HG03064 (cell line): ENCODE data around the gene KPNA2.
"Not testable (repeated sequence)": the region's sequence is repeated elsewhere in the genome, so short reads cannot be mapped to it uniquely, and the experiment has no call there.

Experiments used
- ATAC-seq: cut with Tn5 transposase; IDR thresholded peaks from one replicate; pipeline ENCODE4 v1.9.1; 2021; ENCODE audit warnings: low read depth; ENCODE audit not compliant: unreplicated experiment

KPNA2 gene

GRCh38 chr17:68054296-68054900 lies 18.9 kb downstream of the KPNA2 start:
- ATAC-seq, result no peak

DNA sequence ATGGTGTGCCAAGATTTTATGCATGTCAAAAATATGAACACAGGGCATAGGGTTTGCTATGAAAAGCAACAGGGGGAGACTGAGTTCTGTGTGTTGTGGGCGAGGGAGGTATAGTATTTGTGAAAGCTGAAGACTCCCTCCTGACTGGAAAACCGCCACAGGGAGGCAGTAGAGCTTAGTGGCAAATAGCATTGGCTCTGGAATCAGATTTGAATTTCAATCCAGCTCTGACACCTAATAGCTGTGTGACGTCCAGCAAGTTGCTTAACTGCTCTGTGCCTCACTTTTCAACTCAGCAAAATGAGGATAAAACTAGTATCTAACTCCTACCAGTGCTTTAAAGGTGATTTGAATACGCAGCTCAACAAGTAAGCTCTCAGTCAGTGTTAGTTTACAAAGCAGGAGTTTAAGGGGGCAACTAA lies 22.0 kb downstream of the KPNA2 start:
- no peak for ATAC-seq

DNA sequence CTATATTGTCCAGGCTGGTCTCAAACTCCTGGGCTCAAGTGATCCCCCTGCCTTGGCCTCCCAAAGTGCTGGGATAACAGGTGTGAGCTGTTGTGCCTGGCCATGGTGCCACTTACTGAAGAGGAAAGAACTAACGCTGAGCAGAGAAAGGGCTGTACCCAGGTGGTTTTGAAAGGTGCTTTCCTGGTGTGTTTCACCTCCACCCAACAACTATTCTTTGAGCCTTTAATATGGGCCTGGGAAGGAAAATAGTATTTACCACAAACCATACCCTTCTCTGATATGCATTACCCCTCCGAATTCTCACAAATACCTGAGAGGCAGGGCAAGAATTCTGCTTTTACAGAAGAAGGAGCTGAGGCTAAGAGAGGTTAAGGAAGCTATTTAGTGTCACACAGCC lies 24.8 kb downstream of the KPNA2 start:
- ATAC-seq, result no peak

DNA sequence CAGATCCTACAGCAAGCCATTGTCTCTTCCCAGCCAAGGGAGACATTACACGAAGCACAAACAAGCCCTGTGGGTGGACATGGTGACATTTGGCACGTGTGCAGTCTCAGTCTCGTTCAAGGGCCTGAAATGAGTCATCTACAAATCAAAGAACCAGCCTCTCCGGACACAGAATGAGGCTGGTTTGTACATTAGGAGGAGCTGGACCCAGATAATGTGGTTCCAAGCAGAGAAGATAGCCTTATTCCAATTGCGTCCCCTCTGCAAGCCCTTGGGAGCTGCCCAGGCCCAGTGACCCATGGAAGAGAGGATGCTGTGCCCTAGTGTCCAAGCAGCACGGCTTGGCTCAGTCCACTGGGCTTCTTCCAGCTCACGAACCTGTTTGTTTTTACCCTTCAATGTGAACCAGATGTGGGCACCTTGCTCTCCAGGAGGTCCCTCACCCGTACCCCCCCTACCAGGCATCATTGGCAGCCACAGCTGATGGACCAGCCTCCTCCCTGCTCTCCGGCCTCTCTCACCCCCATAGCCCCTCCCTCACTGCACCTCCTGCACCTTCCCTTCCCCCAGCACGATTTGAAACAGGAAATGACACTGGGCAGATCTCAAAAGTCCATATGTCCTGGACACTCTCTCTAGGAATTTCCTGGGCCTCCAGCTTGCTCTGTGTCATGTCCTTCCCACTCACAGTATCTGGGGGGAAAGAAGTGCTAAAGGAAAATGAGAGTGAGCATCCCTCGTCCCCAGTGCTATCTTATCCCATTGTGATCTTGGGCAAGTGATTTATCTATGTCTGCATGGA lies 26.2 kb downstream of the KPNA2 start:
- ATAC-seq, result no peak

DNA sequence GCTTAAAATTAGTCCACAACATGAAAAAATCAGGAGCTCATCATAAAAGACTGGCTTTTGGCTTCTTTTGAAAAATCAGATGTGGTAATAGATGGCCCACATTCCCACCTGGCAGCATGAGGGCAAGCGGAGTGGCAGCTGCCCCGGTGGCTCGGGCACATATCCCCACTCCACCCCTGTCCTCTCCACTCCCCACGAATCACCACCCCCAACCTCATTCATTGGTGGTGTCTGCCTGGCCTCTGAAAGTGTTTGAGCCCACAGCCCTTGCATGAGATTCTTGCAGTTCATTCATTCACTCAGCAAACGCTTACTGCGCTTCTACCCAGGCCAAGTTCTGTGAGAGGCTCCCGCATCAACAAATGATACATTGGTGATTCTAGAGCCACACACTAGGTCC lies 29.8 kb downstream of the KPNA2 start:
- ATAC-seq, result not testable (repeated sequence)

- not testable (repeated sequence) for ATAC-seq
Observed at GRCh38 chr17:68068512-68068911, 33.0 kb downstream of the KPNA2 start.

DNA sequence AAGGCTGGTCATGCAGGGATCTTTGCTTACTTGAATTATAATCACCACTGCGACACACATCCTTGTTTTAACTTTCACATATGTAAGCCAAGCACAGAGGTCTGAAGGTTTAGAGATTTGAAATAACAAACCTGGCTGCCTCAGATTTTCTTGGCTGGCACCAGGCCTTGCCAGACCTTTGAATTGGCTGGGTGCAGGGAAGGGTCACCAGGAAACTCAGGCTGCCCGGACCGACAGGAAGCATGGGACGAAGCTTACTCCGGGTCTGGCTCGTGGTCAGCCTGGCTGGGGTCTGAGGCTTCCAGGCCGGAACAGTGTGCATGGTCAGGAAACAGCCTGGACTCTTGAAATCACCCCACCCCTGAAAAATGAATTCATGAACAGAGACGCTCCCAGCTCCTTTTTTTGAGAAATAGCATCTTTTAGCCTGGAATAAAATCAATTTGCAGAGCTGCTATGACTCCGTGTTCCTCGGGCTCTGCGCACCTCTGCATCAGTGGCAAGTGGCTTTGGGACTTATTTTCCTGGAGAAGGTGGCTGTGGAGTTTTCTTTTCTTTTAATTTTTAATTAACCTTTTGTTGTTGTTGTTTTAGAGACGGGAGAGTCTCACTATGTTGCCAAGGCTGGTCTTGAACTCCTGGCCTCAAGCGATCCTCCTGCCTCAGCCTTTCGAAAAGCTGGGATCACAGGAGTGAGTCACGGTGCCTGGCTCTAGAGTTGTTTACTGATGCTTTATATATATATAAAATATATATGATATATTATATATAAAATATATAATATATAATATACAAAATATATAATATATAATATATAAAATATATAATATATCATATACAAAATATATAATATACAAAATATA lies 35.3 kb downstream of the KPNA2 start:
- not testable (repeated sequence) for ATAC-seq

GRCh38 chr17:68074279-68074678 lies 38.7 kb downstream of the KPNA2 start:
- no peak for ATAC-seq

GRCh38 chr17:68075953-68076607 lies 40.5 kb downstream of the KPNA2 start:
- not testable (repeated sequence) for ATAC-seq

DNA sequence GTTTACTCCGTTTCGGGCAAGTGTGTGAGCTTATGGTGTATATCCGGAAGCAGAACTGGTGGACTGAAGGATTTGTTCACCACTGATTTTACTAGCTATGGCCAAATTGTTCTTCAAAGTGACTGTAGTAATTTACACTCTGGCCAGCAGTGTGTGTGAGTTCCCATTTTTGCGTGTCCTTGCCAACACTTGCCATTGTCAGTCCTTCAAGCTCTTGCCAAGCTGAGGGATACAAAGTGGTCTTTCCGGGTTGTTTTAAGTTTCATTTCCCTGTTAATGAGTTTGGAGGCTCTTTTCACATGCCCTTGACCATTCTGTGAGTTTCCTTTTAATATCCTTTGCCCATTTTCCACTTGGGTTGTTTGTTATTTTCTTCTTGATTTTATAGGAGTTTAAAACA lies 42.0 kb downstream of the KPNA2 start:
- ATAC-seq, result not testable (repeated sequence)

- ATAC-seq, result no peak
Observed at GRCh38 chr17:68080411-68081150, 45.0 kb downstream of the KPNA2 start.

- ATAC-seq, result not testable (repeated sequence)
Observed at GRCh38 chr17:68081305-68082265, 46.0 kb downstream of the KPNA2 start.

DNA sequence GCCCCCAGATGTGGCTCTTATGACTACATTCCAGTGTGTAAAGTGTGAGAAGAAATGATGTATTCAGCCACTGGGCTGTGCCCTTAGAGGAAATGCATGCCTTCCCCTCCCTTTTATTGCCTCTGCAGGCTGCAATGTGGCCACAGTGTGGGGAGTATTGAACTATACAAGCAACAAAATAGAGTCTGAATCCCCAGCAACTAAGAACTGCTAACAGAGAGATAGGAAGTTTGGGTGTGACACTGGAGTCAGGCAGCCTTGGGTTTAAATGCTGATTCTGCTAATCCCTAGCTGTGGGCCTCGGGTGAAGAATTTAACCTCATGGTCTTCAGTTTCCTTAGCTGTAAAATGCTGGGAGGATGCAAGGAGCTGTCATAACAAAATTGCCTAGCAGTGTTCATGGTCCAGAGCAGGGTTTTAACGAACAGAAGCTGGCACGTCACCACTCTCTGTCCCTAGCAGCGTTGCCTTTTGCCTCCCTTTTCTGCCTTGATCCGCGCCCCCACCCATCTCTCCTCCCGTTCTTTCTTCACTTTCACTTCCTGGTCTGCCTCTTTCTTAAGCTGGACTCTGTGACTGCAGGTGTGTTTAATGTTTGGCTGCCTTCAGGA lies 50.3 kb downstream of the KPNA2 start:
- ATAC-seq, result no peak

GRCh38 chr17:68086666-68087065 lies 51.1 kb downstream of the KPNA2 start:
- ATAC-seq, result not testable (repeated sequence)

DNA sequence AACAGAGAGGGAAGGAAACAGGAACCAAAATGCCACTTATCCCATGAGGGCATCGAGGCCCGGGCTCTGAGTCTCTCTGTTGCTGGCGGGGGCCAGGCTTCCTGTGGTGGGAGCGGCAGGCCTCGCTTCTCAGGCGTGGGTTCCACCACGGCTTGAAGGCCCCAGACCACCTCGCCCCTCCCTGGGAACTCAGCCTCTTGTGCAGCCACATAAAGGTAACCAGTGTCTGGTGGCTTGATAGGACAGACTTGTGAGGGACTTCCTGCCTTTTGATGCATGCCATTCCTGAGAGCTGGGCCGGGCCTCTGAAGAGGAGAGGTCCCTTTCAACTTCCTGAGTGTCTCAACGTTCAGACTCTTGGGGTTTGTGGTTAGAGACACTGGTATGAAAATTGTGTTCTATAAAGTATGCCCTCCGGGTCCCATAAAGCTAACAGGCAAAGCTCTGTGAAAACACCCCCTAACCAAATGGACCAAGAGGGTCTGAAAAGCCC lies 51.6 kb downstream of the KPNA2 start:
- ATAC-seq, result peak; percentile 64

DNA sequence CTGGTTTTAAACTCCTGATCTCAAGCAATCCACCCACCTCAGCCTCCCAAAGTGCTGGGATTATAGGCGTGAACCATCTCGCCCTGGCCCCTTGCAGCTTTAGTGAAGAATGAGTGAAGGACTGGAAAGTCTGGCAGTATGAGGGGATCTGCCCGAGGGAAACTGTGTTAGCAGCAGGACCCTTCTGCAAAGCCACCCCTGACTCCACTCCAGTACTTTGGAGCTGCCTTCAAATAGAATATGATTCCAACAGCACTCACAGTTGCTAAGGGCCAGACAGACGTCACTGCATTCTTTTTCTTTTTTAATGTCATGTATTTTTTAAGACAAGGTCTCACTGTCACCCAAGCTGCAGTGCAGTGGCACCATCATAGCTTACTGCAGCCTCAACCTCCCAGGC lies 52.3 kb downstream of the KPNA2 start:
- no peak for ATAC-seq

DNA sequence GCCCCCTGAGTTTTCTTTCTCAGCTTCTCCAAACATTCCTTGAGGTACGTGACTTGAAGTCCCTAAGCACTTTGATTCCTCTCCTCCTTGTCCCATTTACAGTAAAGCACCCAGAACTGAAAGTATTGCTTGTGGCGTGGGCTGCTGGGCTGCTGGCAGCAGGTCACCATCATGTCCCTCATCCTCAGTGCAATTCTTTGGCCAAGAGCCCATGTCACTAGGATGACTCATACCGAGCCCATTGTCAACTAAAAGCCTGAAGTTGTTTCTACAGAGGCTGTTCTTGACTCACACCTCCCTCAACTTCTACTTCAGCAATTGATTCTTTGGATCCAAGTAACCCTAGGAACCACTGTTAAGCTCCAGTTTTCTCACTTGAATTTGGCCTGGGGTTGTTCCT lies 54.3 kb downstream of the KPNA2 start:
- ATAC-seq, result no peak

DNA sequence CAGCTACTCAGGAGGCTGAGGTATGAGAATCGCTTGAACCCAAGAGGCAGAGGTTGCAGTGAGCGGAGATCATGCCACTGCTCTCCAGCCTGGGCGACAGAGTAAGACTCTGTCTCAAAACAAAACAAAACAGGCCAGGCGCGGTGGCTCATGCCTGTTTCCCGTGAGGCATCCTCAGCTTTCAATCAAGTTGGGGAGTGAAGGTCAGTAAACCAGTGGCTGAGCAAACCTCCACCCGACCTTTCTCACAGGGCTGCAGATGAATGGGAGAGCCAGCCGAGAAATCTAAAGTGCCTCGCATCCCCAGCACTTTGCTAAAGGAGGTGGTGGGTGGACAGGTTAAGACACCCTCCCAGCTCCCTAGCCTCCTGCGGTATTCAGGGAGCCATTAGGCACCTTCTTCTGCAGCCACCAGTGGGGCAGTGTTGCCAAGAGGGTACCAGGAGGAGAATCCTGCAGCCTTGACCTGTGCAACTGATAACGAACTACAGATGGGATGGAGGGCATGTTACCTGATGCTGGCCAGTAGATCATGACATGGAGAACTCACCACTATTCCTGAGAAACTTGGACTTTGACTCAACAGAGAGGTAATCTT lies 59.0 kb downstream of the KPNA2 start:
- no peak for ATAC-seq
